Neuronal stem cell (in vitro differentiated cells): ENCODE measurements around the gene SPATS2L.
A peak's percentile ranks its signal among the peaks of the same experiment; 100 is the strongest.

Source experiments
- DNase-seq: peaks from one replicate; pipeline ENCODE4 v3.0.0-alpha.2; 2013; ENCODE audit warnings: low spot score
- H2AFZ ChIP-seq: one replicate; pipeline ENCODE4 v1.6.1; 2013; ENCODE audit warnings: mild to moderate bottlenecking, low read length, inconsistent platforms
- H2AK5ac ChIP-seq: 2 replicates; pipeline ENCODE4 v1.6.1; 2013; ENCODE audit warnings: low read depth, mild to moderate bottlenecking, inconsistent platforms, low read length, moderate library complexity, mixed read lengths
- H2BK120ac ChIP-seq: 2 replicates; pipeline ENCODE4 v1.6.1; 2013; ENCODE audit warnings: low read depth, mild to moderate bottlenecking, inconsistent platforms, low read length, moderate library complexity, mixed read lengths
- H2BK12ac ChIP-seq: one replicate; pipeline ENCODE4 v1.6.1; 2013; ENCODE audit warnings: low read length, inconsistent platforms
- H2BK15ac ChIP-seq: 2 replicates; pipeline ENCODE4 v1.6.1; 2013; ENCODE audit warnings: mild to moderate bottlenecking, low read length, inconsistent platforms, mixed read lengths
- H2BK5ac ChIP-seq: one replicate; pipeline ENCODE4 v1.6.1; 2013; ENCODE audit warnings: inconsistent platforms, mild to moderate bottlenecking, low read length, moderate library complexity
- H3K14ac ChIP-seq: one replicate; pipeline ENCODE4 v1.6.1; 2013; ENCODE audit warnings: low read length, inconsistent platforms
- H3K18ac ChIP-seq: 2 replicates; pipeline ENCODE4 v1.6.1; 2013; ENCODE audit warnings: low read length, inconsistent platforms
- H3K23ac ChIP-seq: 2 replicates; pipeline ENCODE4 v1.6.1; 2013; ENCODE audit warnings: low read depth, mild to moderate bottlenecking, mixed read lengths, low read length, inconsistent platforms; ENCODE audit not compliant: poor library complexity
- H3K27ac ChIP-seq: replicated peaks from 3 replicates; pipeline ENCODE4 v1.5.1; 2013; ENCODE audit warnings: low read length, inconsistent platforms
- H3K27me3 ChIP-seq, 3 experiments: 2 replicates each; pipeline ENCODE4 v1.6.1; 2013; ENCODE audit warnings: low read length in 3 of 3, mild to moderate bottlenecking in 2 of 3, inconsistent platforms in 1 of 3, low read depth in 1 of 3, mixed read lengths in 1 of 3, moderate library complexity in 1 of 3; ENCODE audit not compliant: control insufficient read depth in 3 of 3, insufficient read depth in 3 of 3
- H3K36me3 ChIP-seq, 2 donors: replicated peaks in 1 of 2; 2 replicates each; pipeline ENCODE4 v1.6.1; 2013; ENCODE audit warnings: low read length in 2 of 2; ENCODE audit not compliant: control insufficient read depth in 2 of 2, insufficient read depth in 2 of 2
- H3K4ac ChIP-seq: 2 replicates; pipeline ENCODE4 v1.6.1; 2013; ENCODE audit warnings: inconsistent platforms, mild to moderate bottlenecking, low read length, moderate library complexity
- H3K4me1 ChIP-seq, 2 donors: 1 replicate in 1 of 2; 2 replicates in 1 of 2; pipeline ENCODE4 v1.6.1; 2013; ENCODE audit warnings: low read length in 2 of 2, low read depth in 1 of 2; ENCODE audit not compliant: control insufficient read depth in 2 of 2, insufficient read depth in 1 of 2
- H3K4me2 ChIP-seq: one replicate; pipeline ENCODE4 v1.6.1; 2013; ENCODE audit warnings: mild to moderate bottlenecking, low read length, inconsistent platforms; ENCODE audit not compliant: insufficient read depth, poor library complexity, severe bottlenecking
- H3K4me3 ChIP-seq, 2 donors: 2 replicates each; pipeline ENCODE4 v1.5.1; 2013; ENCODE audit warnings: low read length in 2 of 2, mild to moderate bottlenecking in 2 of 2, inconsistent platforms in 1 of 2, moderate library complexity in 1 of 2
- H3K79me1 ChIP-seq: one replicate; pipeline ENCODE4 v1.6.1; 2013; ENCODE audit warnings: low read depth, mild to moderate bottlenecking, inconsistent platforms, low read length, moderate library complexity
- H3K9ac ChIP-seq: one replicate; pipeline ENCODE4 v1.6.1; 2013; ENCODE audit warnings: mild to moderate bottlenecking, low read depth, low read length, inconsistent platforms; ENCODE audit not compliant: poor library complexity
- H3K9me3 ChIP-seq, 2 donors: replicated peaks in 1 of 2; 2 replicates each; pipeline versions ENCODE3 to v1.6.1; 2013; ENCODE audit warnings: low read length in 2 of 2, mild to moderate bottlenecking in 2 of 2, inconsistent platforms in 1 of 2, low read depth in 1 of 2, mixed read lengths in 1 of 2, moderate library complexity in 1 of 2; ENCODE audit not compliant: control insufficient read depth in 2 of 2, insufficient read depth in 1 of 2
- H4K8ac ChIP-seq: one replicate; pipeline ENCODE4 v1.6.1; 2013; ENCODE audit warnings: low read depth, mild to moderate bottlenecking, inconsistent platforms, low read length, moderate library complexity
- H4K91ac ChIP-seq: one replicate; pipeline ENCODE4 v1.6.1; 2013; ENCODE audit warnings: low read length, low read depth, mild to moderate bottlenecking, inconsistent platforms; ENCODE audit not compliant: poor library complexity
- WGBS, 2 donors: extraction: QIAGEN DNeasy Blood & Tissue Kit; methylation state at CpG; one replicate each; pipeline ENCODE4 v1.1.7; 2013; ENCODE audit warnings: missing lambda C conversion rate in 2 of 2, mixed read lengths in 1 of 2; ENCODE audit not compliant: insufficient read length in 2 of 2, insufficient replicate concordance in 1 of 2; ENCODE audit errors: extremely low coverage in 2 of 2; 5-methylcytosine and 5-hydroxymethylcytosine counted together

Gene SPATS2L

GRCh38 chr2:200329798-200330197, 23.3 kb downstream of the SPATS2L start:
- Histone ChIP-seq H2AFZ (no peak overlapping the region), H3K4me3 (no peak overlapping the region), H2BK120ac (no peak overlapping the region), H2BK15ac (no peak overlapping the region), H3K4ac (no peak overlapping the region), H3K27me3 (no peaks in the 10 kb centered on the region), H3K18ac (no peak overlapping the region), H2AK5ac (no peak overlapping the region), H3K23ac (no peak overlapping the region), H4K8ac (no peak overlapping the region), H3K79me1 (no peaks in the 10 kb centered on the region), H3K27ac (no peak overlapping the region), H4K91ac (peak overlapping the region; percentile 59), H3K36me3 (peaks cover 0 to 15% of the 10 kb centered on the region in 2 donors), H3K9ac (no peak overlapping the region), H3K4me1 (no peaks in the 10 kb centered on the region), H3K4me2 (no peak overlapping the region), H2BK12ac (no peak overlapping the region), H3K14ac (no peak overlapping the region), H2BK5ac (no peak overlapping the region), H3K9me3 (no peaks in the 10 kb centered on the region)
- no peak for DNase-seq
- no CpG with 5 or more reads among the region's 3 CpGs for WGBS, 2 donors

GRCh38 chr2:200330351-200331060, 24.0 kb downstream of the SPATS2L start:
- WGBS, 2 donors, result no CpG with 5 or more reads among the region's 5 CpGs

GRCh38 chr2:200331061-200331400, 24.5 kb downstream of the SPATS2L start:
- Histone ChIP-seq H3K14ac (no peak overlapping the region), H4K8ac (no peak overlapping the region), H3K23ac (no peak overlapping the region), H3K4me2 (no peak overlapping the region), H3K27me3 (no peaks in the 10 kb centered on the region), H3K4ac (no peak overlapping the region), H2AFZ (no peak overlapping the region), H3K79me1 (no peaks in the 10 kb centered on the region), H2BK5ac (no peak overlapping the region), H4K91ac (no peak overlapping the region), H3K9me3 (peaks cover 0 to 2% of the 10 kb centered on the region in 2 donors), H2BK15ac (no peak overlapping the region), H2BK120ac (no peak overlapping the region), H2BK12ac (no peak overlapping the region), H3K18ac (no peak overlapping the region), H3K36me3 (peaks cover 0 to 15% of the 10 kb centered on the region in 2 donors), H3K9ac (no peak overlapping the region), H3K27ac (no peak overlapping the region), H2AK5ac (no peak overlapping the region), H3K4me1 (no peaks in the 10 kb centered on the region), H3K4me3 (no peak overlapping the region)
- DNase-seq, result no peak
- no CpG with 5 or more reads among the region's 2 CpGs for WGBS, 2 donors

More at GRCh38 chr2:200330351-200331060, 24.0 kb downstream of the SPATS2L start:
- Histone ChIP-seq H2AFZ (no peak overlapping the region), H3K27ac (no peak overlapping the region), H4K8ac (no peak overlapping the region), H4K91ac (no peak overlapping the region), H3K18ac (no peak overlapping the region), H3K36me3 (peaks cover 0 to 15% of the 10 kb centered on the region in 2 donors), H3K23ac (no peak overlapping the region), H2BK15ac (no peak overlapping the region), H3K14ac (no peak overlapping the region), H3K79me1 (no peaks in the 10 kb centered on the region), H3K9ac (no peak overlapping the region), H3K4me1 (no peaks in the 10 kb centered on the region), H2BK5ac (no peak overlapping the region), H3K27me3 (no peaks in the 10 kb centered on the region), H2BK120ac (no peak overlapping the region), H3K9me3 (peaks cover 0 to 2% of the 10 kb centered on the region in 2 donors), H3K4ac (no peak overlapping the region), H2BK12ac (no peak overlapping the region), H3K4me2 (no peak overlapping the region), H2AK5ac (no peak overlapping the region), H3K4me3 (no peak overlapping the region)
- DNase-seq, result no peak

- Histone ChIP-seq H3K23ac (no peak overlapping the region), H3K9ac (no peak overlapping the region), H3K27ac (no peak overlapping the region), H3K9me3 (peaks cover 0 to 2% of the 10 kb centered on the region in 2 donors), H3K27me3 (no peaks in the 10 kb centered on the region), H3K4me1 (peaks cover 8 to 19% of the 10 kb centered on the region in 2 donors), H3K79me1 (peaks cover 3% of the 10 kb centered on the region), H3K36me3 (peaks cover 0 to 6% of the 10 kb centered on the region in 2 donors), H2AFZ (no peak overlapping the region), H4K91ac (no peak overlapping the region), H2AK5ac (no peak overlapping the region), H3K4ac (no peak overlapping the region), H4K8ac (no peak overlapping the region), H2BK12ac (no peak overlapping the region), H3K18ac (no peak overlapping the region), H3K14ac (no peak overlapping the region), H2BK5ac (no peak overlapping the region), H3K4me3 (no peak overlapping the region), H2BK15ac (no peak overlapping the region), H3K4me2 (no peak overlapping the region), H2BK120ac (no peak overlapping the region)
- no CpG with 5 or more reads among the region's 2 CpGs for WGBS, 2 donors
- DNase-seq, result no peak
Measured at GRCh38 chr2:200335657-200336056, 29.2 kb downstream of the SPATS2L start.
